Embryonic facial prominence (tissue), 1 donor: ENCODE measurements around the gene BBS2.
"Not testable (repeated sequence)": the region's sequence is repeated elsewhere in the genome, so short reads cannot be mapped to it uniquely, and the experiment has no call there.

ENCODE experiments used
- DNase-seq: peaks from one replicate; pipeline ENCODE4 v3.0.0-alpha.2; 2016; ENCODE audit errors: extremely low spot score

Gene BBS2

GRCh38 chr16:56525236-56525635 is 5.4 kb upstream of the BBS2 start:
- DNase-seq: no peak

GRCh38 chr16:56520251-56520577 is 390 bp upstream of the BBS2 start:
- no peak for DNase-seq

DNA sequence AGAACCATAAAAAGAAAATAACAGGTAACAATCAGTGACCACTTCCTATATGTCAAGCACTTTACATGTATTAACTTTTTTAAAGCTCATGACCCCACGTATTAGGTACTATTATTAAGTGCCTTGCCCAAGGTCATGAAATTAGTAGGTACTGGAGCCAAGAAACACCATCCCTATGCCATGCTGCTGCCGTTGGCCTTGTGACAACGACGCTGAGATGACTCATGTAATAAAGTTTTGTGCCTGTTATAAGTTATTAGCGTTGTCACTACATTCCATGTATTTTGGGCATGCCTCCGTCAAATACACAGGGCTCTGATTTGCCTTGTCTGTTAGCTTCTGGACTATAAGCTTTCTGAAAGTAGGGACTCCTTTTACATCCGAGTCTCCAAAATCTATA is 1.4 kb downstream of the BBS2 start:
- no peak for DNase-seq

- no peak for DNase-seq
These were observed 2.6 kb downstream of the BBS2 start for GRCh38 chr16:56517206-56517605.

- DNase-seq: no peak
These were observed 4.2 kb downstream of the BBS2 start for GRCh38 chr16:56515665-56516064.

GRCh38 chr16:56514845-56515244 is 5.0 kb downstream of the BBS2 start:
- no peak for DNase-seq

DNA sequence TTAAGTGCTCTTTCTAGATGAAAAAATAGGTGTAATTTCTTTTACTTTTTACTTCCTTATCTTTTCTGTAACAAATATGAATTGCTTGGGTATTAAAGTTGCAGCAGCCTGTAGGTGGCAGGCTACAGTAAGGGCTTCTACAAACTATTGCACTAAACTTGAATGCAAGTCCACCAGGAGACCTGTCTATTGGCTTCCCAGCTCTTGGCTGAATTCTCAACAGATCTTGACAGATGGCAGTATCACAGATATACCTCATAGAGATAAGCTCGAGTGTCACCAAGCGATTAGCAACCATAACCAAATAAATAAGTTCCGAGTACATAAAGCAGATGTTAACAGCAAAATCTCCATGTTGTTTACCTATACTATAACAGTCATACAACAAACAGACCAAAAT is 5.9 kb downstream of the BBS2 start:
- DNase-seq: no peak

DNA sequence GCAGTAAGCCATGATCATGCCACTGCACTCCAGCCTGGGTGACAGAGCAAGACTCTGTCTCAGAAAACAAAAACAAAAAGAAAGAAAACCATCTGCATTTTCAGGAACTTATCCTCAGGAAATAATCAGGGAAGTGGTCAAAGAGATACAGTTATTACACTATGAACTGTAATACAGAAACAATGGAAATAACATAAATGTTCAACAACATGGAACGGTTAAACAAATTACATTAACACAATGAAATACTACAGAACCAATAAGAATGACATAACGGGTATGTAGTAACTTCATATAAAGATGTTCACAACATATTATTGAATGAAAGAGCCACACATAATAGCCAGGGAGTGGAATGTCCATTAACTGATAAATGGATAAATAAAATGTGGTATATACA is 6.7 kb downstream of the BBS2 start:
- DNase-seq: no peak

- DNase-seq: no peak
These were observed 7.8 kb downstream of the BBS2 start for GRCh38 chr16:56512025-56512424.

DNA sequence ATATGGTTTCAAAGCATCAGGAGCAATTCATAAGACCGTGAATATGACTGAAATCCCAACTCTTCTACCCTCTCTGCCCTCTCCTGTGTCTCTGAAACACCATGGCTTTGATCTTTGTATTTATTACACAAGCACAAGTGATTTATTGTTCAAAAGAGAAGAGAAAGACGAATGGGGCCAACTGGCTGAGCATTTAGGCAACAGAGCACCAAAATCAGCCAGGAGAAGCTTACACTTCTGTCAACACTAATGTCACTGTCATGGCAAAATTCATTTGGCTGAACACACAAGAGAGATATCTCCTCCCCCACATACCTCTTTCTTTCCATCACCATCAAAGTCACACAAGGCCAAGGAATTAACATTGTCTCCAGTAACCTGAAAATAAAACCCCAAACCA is 9.3 kb downstream of the BBS2 start:
- DNase-seq: no peak

GRCh38 chr16:56506941-56507340 is 12.9 kb downstream of the BBS2 start:
- no peak for DNase-seq

DNA sequence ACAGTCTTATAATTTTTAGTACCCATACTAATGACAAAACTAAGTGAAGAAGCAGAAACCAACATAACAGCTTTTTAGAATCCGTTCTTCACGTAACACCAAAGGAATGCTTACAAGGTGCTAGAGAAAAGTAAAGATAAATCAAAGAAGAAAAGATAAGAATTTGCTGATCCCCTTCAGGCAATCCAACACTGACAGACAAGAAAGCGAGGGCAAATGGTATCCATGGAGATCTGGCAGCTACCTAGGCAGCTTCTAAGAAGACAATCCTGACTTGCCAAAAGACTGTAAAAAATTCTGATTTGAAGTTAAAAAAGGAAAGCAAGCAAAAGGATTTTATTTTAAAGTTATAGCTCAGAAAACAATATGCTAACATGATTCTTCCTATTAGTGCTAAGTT is 14.6 kb downstream of the BBS2 start:
- DNase-seq: no peak

- DNase-seq: no peak
These were observed 26.0 kb downstream of the BBS2 start for GRCh38 chr16:56493815-56494214.

GRCh38 chr16:56493126-56493525 is 26.7 kb downstream of the BBS2 start:
- no peak for DNase-seq

GRCh38 chr16:56491657-56492261 is 28.1 kb downstream of the BBS2 start:
- DNase-seq: no peak

GRCh38 chr16:56488868-56489267 is 31.0 kb downstream of the BBS2 start:
- DNase-seq: not testable (repeated sequence)

GRCh38 chr16:56488035-56488434 is 31.8 kb downstream of the BBS2 start:
- DNase-seq: no peak

- DNase-seq: no peak
These were observed 36.4 kb downstream of the BBS2 start for GRCh38 chr16:56483394-56483793.

DNA sequence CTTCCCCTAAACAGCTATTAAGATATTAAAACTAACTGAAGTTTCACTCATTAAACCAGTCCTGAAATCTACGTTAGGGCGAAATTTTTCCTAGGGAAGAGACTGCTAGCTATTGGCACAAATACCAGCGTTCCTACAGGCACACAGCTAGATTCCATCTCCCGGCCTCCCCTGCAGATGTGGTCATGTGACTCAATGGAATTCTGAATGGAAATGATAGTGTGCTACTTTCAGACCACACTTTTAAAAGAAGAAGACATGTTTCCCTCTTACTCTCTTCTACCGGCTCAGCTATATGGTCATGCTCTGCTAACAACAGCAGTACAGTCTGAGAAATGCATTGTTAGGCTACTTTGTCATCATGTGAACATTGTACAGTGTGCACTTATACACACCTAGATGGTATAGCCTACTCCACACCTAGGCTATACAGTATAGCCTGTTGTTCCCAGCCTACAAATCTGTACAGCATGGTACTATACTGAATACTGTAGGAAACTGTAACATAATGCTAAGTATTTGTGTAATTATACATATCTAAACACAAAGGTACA is 37.1 kb downstream of the BBS2 start:
- no peak for DNase-seq

GRCh38 chr16:56481468-56482122 is 38.2 kb downstream of the BBS2 start:
- no peak for DNase-seq

DNA sequence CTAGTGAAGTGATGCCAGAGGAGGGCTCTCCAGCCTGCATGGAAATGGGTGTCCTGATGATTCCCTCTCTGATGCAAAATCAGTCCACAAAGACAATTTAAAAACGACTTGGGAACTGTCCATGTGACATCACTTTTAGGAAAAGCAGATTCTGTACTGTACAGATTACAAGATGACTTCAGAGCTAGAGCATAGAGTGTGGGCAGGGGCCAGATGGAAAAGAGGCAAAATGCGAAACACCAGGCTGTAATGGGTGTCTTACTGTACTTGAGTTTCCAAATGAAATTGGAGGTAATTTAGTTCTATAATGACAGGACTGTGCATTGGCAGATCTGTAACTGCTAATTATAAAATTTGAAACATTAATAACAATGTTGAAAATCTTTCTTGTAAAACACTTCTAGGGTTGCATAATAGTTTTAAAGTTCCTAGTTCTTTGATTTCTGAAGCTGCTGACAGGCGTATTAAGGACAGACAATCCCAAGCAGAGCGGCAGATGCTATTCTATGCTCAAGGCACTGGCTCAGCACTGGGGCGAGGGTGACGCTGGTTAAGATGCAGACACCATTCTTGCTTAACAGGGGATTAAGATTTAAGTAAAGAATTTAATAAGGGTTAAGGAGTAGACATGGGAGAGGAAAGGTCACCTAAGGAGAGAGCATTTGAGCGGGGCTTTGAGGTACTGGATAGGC is 38.9 kb downstream of the BBS2 start:
- DNase-seq: no peak

GRCh38 chr16:56479469-56479868 is 40.4 kb downstream of the BBS2 start:
- no peak for DNase-seq
